ENCODE measurements around the gene DOCK3.

DNA sequence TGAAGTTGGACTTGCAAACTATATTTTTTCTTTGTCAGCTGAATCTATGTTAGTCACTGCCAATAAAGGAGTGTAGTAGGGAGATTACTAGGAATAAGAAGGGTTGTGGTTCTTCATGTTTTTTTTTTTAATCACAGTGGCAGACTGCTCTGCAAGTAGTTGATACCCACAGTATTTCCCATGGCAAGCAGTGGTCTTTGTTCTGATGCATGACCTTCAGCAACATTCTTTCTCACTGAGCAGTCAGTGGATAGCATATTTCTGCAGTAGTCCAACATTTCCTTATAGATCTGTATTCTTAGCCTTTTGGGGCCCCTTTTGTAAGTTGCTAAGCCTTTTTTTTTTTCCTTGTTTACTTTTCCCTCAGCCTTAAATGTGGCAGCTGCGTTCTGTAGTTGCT is 151.1 kb downstream of the DOCK3 start:
- TF ChIP-seq, protein P1, sequence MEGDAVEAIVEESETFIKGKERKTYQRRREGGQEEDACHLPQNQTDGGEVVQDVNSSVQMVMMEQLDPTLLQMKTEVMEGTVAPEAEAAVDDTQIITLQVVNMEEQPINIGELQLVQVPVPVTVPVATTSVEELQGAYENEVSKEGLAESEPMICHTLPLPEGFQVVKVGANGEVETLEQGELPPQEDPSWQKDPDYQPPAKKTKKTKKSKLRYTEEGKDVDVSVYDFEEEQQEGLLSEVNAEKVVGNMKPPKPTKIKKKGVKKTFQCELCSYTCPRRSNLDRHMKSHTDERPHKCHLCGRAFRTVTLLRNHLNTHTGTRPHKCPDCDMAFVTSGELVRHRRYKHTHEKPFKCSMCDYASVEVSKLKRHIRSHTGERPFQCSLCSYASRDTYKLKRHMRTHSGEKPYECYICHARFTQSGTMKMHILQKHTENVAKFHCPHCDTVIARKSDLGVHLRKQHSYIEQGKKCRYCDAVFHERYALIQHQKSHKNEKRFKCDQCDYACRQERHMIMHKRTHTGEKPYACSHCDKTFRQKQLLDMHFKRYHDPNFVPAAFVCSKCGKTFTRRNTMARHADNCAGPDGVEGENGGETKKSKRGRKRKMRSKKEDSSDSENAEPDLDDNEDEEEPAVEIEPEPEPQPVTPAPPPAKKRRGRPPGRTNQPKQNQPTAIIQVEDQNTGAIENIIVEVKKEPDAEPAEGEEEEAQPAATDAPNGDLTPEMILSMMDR (conservative IDR thresholded peaks at IDR 0.05; ENCODE audit: low read depth, low read length): no peak
- TF ChIP-seq EZH2phosphoT487 (IDR thresholded peaks at IDR 0.05; ENCODE audit: borderline replicate concordance, low read length): no peak

All from PC-3 (cell line).